HG03460 (cell line): ENCODE data around the gene OR4F15.
"Not testable (repeated sequence)": the region's sequence is repeated elsewhere in the genome, so short reads cannot be mapped to it uniquely, and the experiment has no call there.

Source experiments
- ATAC-seq: cut with Tn5 transposase; IDR thresholded peaks from one replicate; pipeline ENCODE4 v1.9.1; 2021; ENCODE audit not compliant: unreplicated experiment

Gene OR4F15, protein sequence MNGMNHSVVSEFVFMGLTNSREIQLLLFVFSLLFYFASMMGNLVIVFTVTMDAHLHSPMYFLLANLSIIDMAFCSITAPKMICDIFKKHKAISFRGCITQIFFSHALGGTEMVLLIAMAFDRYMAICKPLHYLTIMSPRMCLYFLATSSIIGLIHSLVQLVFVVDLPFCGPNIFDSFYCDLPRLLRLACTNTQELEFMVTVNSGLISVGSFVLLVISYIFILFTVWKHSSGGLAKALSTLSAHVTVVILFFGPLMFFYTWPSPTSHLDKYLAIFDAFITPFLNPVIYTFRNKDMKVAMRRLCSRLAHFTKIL

DNA sequence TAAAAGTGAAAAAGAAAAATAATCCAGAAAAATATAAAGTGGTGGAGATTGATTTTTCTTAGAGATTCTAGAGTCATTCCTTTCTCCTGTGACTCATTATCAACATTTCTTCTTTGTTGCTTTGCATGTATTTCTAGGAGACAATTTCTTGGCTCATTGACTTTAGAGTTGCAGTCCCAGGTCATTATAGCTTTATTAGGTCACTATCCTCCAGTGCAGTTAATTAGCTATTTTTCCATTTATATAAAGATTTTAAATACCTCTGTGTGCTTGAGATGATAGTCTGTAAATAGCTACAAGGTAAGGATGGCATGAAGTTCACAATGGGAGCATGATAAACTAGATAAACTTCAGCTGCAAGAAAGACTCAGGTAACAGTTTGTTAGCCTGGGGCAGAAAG, at the start of gene OR4F15:
TSS of gene OR4F15 (plus strand) at position 301 of the 400 bp plus-strand sequence. CDS start 5,985 bp downstream, outside the sequence.
- ATAC-seq: no peak

DNA sequence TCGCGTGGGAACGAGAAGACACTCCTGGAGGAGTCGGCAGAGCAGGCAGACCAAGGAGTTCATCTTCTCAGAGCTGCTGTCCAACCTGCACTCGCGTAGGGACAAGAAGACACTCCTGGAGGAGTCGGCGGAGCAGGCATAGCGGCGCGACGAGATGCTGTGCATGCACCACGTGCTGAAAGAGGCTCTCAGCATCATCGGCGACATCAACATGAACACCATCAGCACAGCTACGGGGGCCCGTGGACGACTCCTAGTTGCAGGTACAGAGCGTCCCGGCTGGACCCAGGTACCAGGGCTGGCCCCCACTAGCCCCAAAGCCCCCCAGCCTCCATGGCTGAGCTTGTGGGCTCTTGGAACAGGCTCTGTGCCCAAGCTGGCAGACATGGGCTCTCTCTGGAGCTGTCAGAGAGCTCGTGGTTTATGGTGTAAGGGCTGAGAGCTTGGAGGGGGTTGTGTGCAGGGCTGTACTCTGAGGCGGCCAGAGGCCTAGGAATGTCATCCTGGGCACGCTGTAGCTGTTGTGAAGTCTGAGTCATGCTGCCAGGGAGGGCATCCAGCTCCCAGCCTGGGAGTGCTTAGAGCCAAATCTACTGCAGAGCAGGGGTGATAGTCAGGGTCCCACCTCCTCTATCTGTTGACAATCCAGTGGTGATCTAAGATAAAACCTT, 47.2 kb upstream of the OR4F15 start:
- ATAC-seq: not testable (repeated sequence)

- ATAC-seq: not testable (repeated sequence)
Observed at GRCh38 chr15:101765340-101765671, 46.7 kb upstream of the OR4F15 start.

GRCh38 chr15:101765772-101766456, 46.1 kb upstream of the OR4F15 start:
- no peak for ATAC-seq

DNA sequence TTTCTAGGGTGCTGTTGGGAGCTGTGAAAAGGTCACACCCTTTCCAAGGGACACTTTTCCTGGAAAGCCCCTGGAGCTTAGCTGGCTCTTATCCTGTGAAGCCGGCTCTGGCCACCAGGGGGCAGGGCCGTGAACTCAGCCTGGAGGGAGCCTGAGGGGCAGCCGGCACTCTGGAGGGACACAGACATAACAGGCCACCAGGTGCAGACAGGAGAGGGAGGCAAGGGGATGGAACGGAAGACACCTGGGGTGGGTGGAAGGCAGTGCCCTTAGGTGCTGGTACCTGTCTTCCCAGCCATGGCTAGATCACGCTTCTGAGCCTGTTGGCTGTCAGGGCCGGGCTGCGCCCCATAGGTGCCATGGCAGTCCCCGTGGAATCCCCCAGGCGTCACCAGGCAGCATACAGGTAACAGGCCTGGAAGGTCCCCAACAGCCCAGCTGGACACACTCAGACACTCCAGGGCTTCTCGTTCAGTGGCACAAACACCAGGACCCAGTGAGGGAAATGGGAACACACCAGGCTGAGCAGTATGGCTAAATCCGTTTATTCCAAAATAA, 44.8 kb upstream of the OR4F15 start:
- not testable (repeated sequence) for ATAC-seq

GRCh38 chr15:101772921-101773320, 39.1 kb upstream of the OR4F15 start:
- ATAC-seq: no peak

DNA sequence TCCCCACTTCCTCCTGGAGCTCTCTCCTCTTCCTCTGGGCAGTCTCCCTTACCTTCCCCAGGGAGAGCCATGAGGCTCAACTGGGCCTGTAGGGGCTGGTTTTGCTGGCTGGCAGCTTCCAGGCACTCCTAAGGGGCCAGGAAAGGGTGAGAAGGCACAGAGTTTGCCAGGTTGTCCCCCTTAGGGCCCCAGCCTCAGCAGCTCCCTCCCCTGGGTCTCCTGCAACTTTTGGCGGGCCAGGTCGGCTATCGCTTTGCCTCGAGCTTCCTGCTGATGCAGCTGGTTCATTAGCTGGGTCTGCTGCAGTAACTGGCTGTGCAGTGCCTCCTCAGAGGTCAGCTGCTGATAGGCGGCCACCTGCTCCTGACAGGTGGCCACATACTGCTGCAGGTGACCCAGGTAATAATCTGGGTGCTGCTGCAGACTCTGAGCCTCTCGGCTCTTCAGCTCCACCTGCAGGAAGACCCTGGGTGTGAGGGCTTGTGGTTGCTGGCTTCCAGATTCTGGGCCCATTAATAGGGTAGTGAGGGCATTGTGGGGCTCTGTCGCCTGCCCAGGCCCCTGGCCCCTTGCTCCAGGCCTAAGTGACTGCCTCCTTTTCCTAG, 38.4 kb upstream of the OR4F15 start:
- no peak for ATAC-seq

- ATAC-seq: no peak
Observed at GRCh38 chr15:101775136-101775535, 36.9 kb upstream of the OR4F15 start.

- not testable (repeated sequence) for ATAC-seq
Observed at GRCh38 chr15:101778576-101778975, 33.4 kb upstream of the OR4F15 start.

GRCh38 chr15:101780225-101780624, 31.8 kb upstream of the OR4F15 start:
- ATAC-seq: not testable (repeated sequence)

DNA sequence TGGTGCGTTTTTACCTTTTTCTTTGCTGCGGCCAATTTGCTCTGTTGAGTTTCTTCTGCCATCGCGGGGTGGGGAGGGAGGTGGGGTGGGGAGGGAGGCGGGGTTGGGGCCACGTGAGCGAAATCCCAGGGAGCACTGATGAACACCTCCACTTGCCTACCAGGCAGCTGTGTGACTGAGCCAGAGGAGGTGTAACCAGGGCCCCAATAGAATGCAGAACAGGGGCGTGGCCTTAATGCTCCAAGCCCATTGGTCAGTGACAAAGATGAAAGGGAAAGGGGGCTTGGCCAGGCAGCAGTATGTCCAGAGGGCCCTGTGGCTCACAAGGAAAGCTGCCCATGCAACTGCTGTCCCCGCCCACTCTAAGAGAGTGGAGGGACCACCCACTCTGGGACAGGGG, 30.1 kb upstream of the OR4F15 start:
- ATAC-seq: no peak

GRCh38 chr15:101784644-101785043, 27.4 kb upstream of the OR4F15 start:
- ATAC-seq: no peak

DNA sequence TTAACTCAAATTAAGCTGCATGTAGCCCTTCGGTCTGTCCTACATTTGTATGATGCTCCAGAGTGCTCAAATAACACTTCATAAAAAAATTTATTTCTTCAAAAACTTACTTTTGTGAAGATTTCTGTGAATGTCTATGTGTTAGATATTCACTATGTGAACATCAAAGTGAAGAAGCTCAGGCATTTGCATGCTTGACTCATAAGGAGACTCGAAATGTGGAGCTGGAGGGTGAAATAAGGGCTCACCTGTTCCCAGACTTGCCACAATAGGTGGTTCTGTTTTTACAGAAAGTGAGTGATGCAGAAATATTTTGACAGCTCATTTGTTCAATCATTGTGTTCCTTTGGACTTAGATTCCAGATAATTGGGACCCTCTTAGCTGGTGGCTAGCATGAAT, 25.6 kb upstream of the OR4F15 start:
- ATAC-seq: not testable (repeated sequence)

- ATAC-seq: not testable (repeated sequence)
Observed at GRCh38 chr15:101788001-101788400, 24.0 kb upstream of the OR4F15 start.

- ATAC-seq: not testable (repeated sequence)
Observed at GRCh38 chr15:101788503-101789269, 23.3 kb upstream of the OR4F15 start.

DNA sequence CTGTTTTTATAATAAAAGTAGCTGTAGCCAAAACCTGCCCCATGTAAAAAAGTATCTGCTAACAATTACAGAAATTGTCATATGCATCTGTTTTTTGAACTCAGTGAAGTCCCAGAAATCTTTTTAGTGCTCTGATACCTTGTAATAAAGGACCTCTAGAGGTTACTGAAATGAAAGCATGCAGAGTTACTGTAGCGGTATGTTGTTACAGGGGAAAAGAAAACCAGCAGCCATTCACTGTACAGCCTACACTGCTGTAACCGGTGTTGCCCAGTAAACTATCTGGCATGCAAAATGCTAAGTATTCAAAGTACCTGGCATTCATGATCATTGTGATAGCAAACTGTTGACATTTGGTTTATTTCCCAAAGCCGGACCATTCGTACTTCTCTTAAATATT, 21.3 kb upstream of the OR4F15 start:
- ATAC-seq: not testable (repeated sequence)

DNA sequence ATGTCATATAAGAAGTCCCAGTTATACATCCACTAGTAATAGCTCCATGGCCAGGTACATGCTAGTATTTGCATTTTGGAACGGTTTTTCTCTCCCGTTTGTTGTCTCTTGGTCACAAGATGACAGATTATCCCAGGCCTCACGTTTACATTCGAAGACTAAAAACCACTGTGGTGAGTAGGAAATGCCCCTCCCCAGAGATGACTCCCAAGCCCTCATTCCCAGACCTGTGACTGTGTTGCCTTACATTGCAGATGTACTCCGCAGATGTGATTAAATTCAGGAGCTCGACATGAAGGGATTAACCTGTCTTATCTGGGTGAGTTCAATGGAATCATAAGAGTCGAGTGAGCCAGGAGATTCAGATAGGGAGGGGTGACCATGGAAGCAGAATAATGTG, 18.0 kb upstream of the OR4F15 start:
- ATAC-seq: not testable (repeated sequence)

- ATAC-seq: no peak
Observed at GRCh38 chr15:101795455-101795854, 16.5 kb upstream of the OR4F15 start.

GRCh38 chr15:101799665-101800064, 12.3 kb upstream of the OR4F15 start:
- ATAC-seq: no peak

GRCh38 chr15:101801048-101801447, 11.0 kb upstream of the OR4F15 start:
- ATAC-seq: no peak
